KBM-7 (cell line): Measurements from ENCODE around the gene GJC1.
"Not testable (repeated sequence)": the region's sequence is repeated elsewhere in the genome, so short reads cannot be mapped to it uniquely, and the experiment has no call there.

ENCODE experiments used
- DNase-seq: peaks from one replicate; pipeline ENCODE4 v3.0.0-alpha.2; 2015
- in situ Hi-C: fragments of 300-500 bp; cut with MboI; formaldehyde crosslinking; loops from 2 replicates; pipeline ENCODE4 v1.14.3; 2020; ENCODE audit warnings: low sequenced_read_pairs, low pct_unique_long_range_greater_than_20kb, mixed read lengths

GJC1 gene

GRCh38 chr17:44767493-44767892 lies 62.6 kb downstream of the GJC1 start:
- DNase-seq: peak; percentile 62
- in situ Hi-C loops: no loop called here

GRCh38 chr17:44766409-44767038 lies 63.6 kb downstream of the GJC1 start:
- no peak for DNase-seq
- in situ Hi-C loops: no loop called here

- in situ Hi-C loops: no loop called here
- DNase-seq: no peak
These were observed 64.1 kb downstream of the GJC1 start for GRCh38 chr17:44765965-44766364.

- in situ Hi-C loops: no loop called here
- DNase-seq: no peak
These were observed 66.9 kb downstream of the GJC1 start for GRCh38 chr17:44763170-44763569.

GRCh38 chr17:44761932-44762810 lies 67.9 kb downstream of the GJC1 start:
- in situ Hi-C loops: no loop called here
- no peak for DNase-seq

- in situ Hi-C loops: no loop called here
- DNase-seq: no peak
These were observed 69.4 kb downstream of the GJC1 start for GRCh38 chr17:44760474-44761308.

GRCh38 chr17:44759916-44760243 lies 70.2 kb downstream of the GJC1 start:
- no peak for DNase-seq
- in situ Hi-C loops: no loop called here

GRCh38 chr17:44759086-44759915 lies 70.8 kb downstream of the GJC1 start:
- DNase-seq: no peak
- in situ Hi-C loops: no loop called here

GRCh38 chr17:44758414-44759085 lies 71.5 kb downstream of the GJC1 start, which contains the start of gene ADAM11:
Gene ADAM11, plus strand, starts transcription at chr17:44758988. Its CDS starts 212 bp downstream, at chr17:44759200.
- in situ Hi-C loops: no loop called here
- DNase-seq: no peak

GRCh38 chr17:44757918-44758413 lies 72.1 kb downstream of the GJC1 start:
- in situ Hi-C loops: no loop called here
- DNase-seq: no peak

- no peak for DNase-seq
- in situ Hi-C loops: no loop called here
These were observed 72.8 kb downstream of the GJC1 start for GRCh38 chr17:44757045-44757917.

- in situ Hi-C loops, DNase-seq: not testable (repeated sequence)
These were observed 74.9 kb downstream of the GJC1 start for GRCh38 chr17:44755180-44755579.

- DNase-seq: no peak
- in situ Hi-C loops: no loop called here
These were observed 75.8 kb downstream of the GJC1 start for GRCh38 chr17:44754276-44754675.

- in situ Hi-C loops: no loop called here
- DNase-seq: no peak
These were observed 76.9 kb downstream of the GJC1 start for GRCh38 chr17:44752953-44753861.

- in situ Hi-C loops: no loop called here
- DNase-seq: no peak
These were observed 78.3 kb downstream of the GJC1 start for GRCh38 chr17:44751806-44752205.

GRCh38 chr17:44751331-44751730 lies 78.8 kb downstream of the GJC1 start:
- no peak for DNase-seq
- in situ Hi-C loops: no loop called here

GRCh38 chr17:44749980-44750318 lies 80.1 kb downstream of the GJC1 start:
- in situ Hi-C loops: no loop called here
- DNase-seq: no peak
